Natural killer cell (primary cell): ENCODE measurements around the gene SLCO3A1. TPM values are rescaled to one million over a fixed set of nuclear protein-coding genes. Genes with fewer than 3 reads are reported as not detected.
"Not testable (repeated sequence)": the region's sequence is repeated elsewhere in the genome, so short reads cannot be mapped to it uniquely, and the experiment has no call there.

ENCODE experiments used
- ATAC-seq, 3 donors: fragments of 150-1000 bp in 2 of 3; fragments of 200-7000 bp in 1 of 3; cut with Tn5 transposase; 1 replicate in 1 of 3; 2 replicates in 2 of 3; pipeline ENCODE4 v1.10.0; 2021; ENCODE audit warnings: mild to moderate bottlenecking in 2 of 3, moderate library complexity in 2 of 3
- DNase-seq, 2 donors: peaks; one replicate each; pipeline versions ENCODE4 v3.0.0 to v3.0.0-alpha.2; 2013 to 2021; ENCODE audit warnings: mixed read lengths in 1 of 2
- H3K27ac ChIP-seq: one replicate; pipeline ENCODE4 v1.5.1; 2013; ENCODE audit warnings: mild to moderate bottlenecking, low read length
- H3K27me3 ChIP-seq: one replicate; pipeline ENCODE4 v1.6.1; 2013; ENCODE audit warnings: low read length; ENCODE audit not compliant: control insufficient read depth, insufficient read depth
- H3K36me3 ChIP-seq: one replicate; pipeline ENCODE4 v1.6.1; 2013; ENCODE audit warnings: low read length; ENCODE audit not compliant: control insufficient read depth, insufficient read depth
- H3K4me1 ChIP-seq: one replicate; pipeline ENCODE4 v1.6.1; 2013; ENCODE audit warnings: low read length; ENCODE audit not compliant: control insufficient read depth, insufficient read depth
- H3K4me3 ChIP-seq: one replicate; pipeline ENCODE4 v1.5.1; 2013; ENCODE audit warnings: low read length
- H3K9me3 ChIP-seq: one replicate; pipeline ENCODE4 v1.6.1; 2013; ENCODE audit warnings: low read length; ENCODE audit not compliant: control insufficient read depth, insufficient read depth
- H3K27ac Mint-ChIP-seq, 2 donors: one replicate each; pipeline ENCODE4 v1.8.0; 2022; ENCODE audit warnings: mild to moderate bottlenecking in 2 of 2, mixed read lengths in 2 of 2, moderate library complexity in 1 of 2
- H3K27me3 Mint-ChIP-seq, 2 donors: one replicate each; pipeline ENCODE4 v1.8.0; 2022; ENCODE audit warnings: low read depth in 2 of 2, mixed read lengths in 2 of 2
- H3K36me3 Mint-ChIP-seq: one replicate; pipeline ENCODE4 v1.8.0; 2022; ENCODE audit warnings: mixed read lengths
- H3K4me1 Mint-ChIP-seq, 2 donors: one replicate each; pipeline ENCODE4 v1.8.0; 2022; ENCODE audit warnings: mixed read lengths in 2 of 2
- H3K4me3 Mint-ChIP-seq: one replicate; pipeline ENCODE4 v1.8.0; 2022; ENCODE audit warnings: mild to moderate bottlenecking, moderate library complexity, mixed read lengths
- H3K9me3 Mint-ChIP-seq, 2 donors: one replicate each; pipeline ENCODE4 v1.8.0; 2022; ENCODE audit warnings: mixed read lengths in 2 of 2
- WGBS: methylation state at CpG from one replicate; pipeline ENCODE4 v1.1.7; 2013; ENCODE audit warnings: missing lambda C conversion rate; ENCODE audit not compliant: insufficient coverage; 5-methylcytosine and 5-hydroxymethylcytosine counted together
- intact Hi-C: fragments of 100-400 bp; cut with micrococcal nuclease; formaldehyde crosslinking; loops from one replicate; pipeline ENCODE4 v1.14.2; 2022
- total RNA-seq, 4 donors: library from RNA; stranded (reverse); fragments of 120-200 nt in 1 of 4; gene quantifications; one replicate each; pipeline versions ENCODE4 v1.2.3 to v1.2.4, GENCODE V29; 2013 to 2022
- TF ChIP-seq, protein P1 (sequence below): fragments of 200-600 bp; IDR thresholded peaks from one replicate; pipeline ENCODE4 v1.8.0; 2022; ENCODE audit warnings: antibody characterized with exemption

SLCO3A1 gene
- total RNA-seq, 3 donors from 2014 or later (not counting 1 experiment from before 2014, with no cell fraction given), result 48.5 to 73.5 (median 68.8) TPM

DNA sequence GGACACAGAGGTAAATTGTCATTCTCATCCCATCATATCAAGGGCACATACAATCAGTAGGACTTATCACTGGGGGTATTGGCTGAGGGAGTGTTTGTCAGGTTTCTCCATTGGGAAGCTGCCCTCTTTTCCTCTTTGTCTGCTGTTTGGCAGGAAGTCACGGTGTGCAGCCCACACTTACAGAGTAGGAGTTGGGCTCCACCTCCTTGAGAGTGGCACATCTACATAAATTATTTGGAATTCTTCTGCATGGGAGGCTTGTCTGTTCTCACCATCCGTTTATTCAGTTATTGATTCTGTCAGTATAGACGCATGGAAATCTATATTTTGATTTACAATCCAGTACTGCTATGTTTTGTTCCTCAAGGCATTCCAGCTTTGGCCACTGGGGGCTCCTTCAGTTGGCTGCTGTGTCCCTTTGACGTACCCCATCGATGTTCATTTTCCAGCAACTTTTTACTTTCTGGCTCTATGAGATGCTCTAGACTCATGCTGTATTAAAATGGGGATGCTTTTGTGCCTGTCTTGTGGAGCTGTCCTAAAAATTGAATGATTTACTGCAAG, 200.3 kb downstream of the SLCO3A1 start:
- no peaks in the 10 kb centered on the region for H3K9me3 Mint-ChIP-seq
- Histone ChIP-seq H3K4me1 (no peaks in the 10 kb centered on the region), H3K36me3 (no peaks in the 10 kb centered on the region), H3K9me3 (no peaks in the 10 kb centered on the region), H3K27me3 (no peaks in the 10 kb centered on the region), H3K4me3 (no peak overlapping the region), H3K27ac (no peak overlapping the region)
- H3K36me3 Mint-ChIP-seq, result no peaks in the 10 kb centered on the region
- intact Hi-C loops, result no loop called here
- peaks cover 57 to 64% of the 10 kb centered on the region in 2 donors for H3K4me1 Mint-ChIP-seq
- no peaks in the 10 kb centered on the region for H3K27me3 Mint-ChIP-seq
- 91% methylated on average over 5 of the region's 5 CpGs for WGBS
- TF ChIP-seq, protein P1, sequence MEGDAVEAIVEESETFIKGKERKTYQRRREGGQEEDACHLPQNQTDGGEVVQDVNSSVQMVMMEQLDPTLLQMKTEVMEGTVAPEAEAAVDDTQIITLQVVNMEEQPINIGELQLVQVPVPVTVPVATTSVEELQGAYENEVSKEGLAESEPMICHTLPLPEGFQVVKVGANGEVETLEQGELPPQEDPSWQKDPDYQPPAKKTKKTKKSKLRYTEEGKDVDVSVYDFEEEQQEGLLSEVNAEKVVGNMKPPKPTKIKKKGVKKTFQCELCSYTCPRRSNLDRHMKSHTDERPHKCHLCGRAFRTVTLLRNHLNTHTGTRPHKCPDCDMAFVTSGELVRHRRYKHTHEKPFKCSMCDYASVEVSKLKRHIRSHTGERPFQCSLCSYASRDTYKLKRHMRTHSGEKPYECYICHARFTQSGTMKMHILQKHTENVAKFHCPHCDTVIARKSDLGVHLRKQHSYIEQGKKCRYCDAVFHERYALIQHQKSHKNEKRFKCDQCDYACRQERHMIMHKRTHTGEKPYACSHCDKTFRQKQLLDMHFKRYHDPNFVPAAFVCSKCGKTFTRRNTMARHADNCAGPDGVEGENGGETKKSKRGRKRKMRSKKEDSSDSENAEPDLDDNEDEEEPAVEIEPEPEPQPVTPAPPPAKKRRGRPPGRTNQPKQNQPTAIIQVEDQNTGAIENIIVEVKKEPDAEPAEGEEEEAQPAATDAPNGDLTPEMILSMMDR, result no peak
- no peak overlapping the region for H3K4me3 Mint-ChIP-seq
- ATAC-seq (no peak), DNase-seq (no peak)
- H3K27ac Mint-ChIP-seq, result no peak overlapping the region

DNA sequence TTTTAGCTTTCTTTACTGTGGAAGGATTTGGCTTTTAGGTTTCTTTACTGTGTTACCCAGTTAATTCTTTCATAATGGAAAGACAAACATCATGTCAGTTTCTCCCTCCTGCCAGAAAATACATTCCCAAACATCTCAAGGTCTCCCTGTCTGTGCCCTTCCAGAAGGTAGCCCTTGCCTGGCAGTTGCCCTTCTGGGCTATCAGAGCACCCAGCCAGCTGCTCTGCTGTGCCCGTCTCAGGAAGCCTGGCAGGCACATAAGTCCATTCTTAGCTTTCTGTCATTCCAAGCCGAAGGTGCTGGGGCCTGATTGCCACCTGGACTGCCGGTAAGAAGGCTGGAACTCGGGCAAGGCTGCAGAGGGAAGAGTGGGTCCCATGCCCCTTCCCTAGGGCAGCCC, 203.4 kb downstream of the SLCO3A1 start:
- H3K9me3 ChIP-seq, result no peaks in the 10 kb centered on the region
- Mint-ChIP-seq H3K9me3 (no peaks in the 10 kb centered on the region), H3K4me1 (peaks cover 45 to 49% of the 10 kb centered on the region in 2 donors), H3K27ac (peak overlapping the region in 1 of 2 donors; percentile 47), H3K36me3 (no peaks in the 10 kb centered on the region), H3K27me3 (no peaks in the 10 kb centered on the region), H3K4me3 (no peak overlapping the region)
- no peaks in the 10 kb centered on the region for H3K36me3 ChIP-seq
- no peak overlapping the region for H3K4me3 ChIP-seq
- no peaks in the 10 kb centered on the region for H3K4me1 ChIP-seq
- 82% methylated on average over 4 of the region's 4 CpGs for WGBS
- intact Hi-C loops, result no loop called here
- DNase-seq (no peak), ATAC-seq (no peak)
- H3K27me3 ChIP-seq, result no peaks in the 10 kb centered on the region
- TF ChIP-seq, protein P1, result no peak
- no peak overlapping the region for H3K27ac ChIP-seq

GRCh38 chr15:92059036-92059970, 205.8 kb downstream of the SLCO3A1 start:
- H3K27me3 Mint-ChIP-seq, result no peaks in the 10 kb centered on the region
- H3K27ac Mint-ChIP-seq, result no peak overlapping the region
- DNase-seq (no peak), ATAC-seq (no peak)
- no peaks in the 10 kb centered on the region for H3K36me3 Mint-ChIP-seq
- H3K9me3 Mint-ChIP-seq, result no peaks in the 10 kb centered on the region
- H3K36me3 ChIP-seq, result no peaks in the 10 kb centered on the region
- WGBS, result 95% methylated on average over 15 of the region's 15 CpGs
- H3K4me1 Mint-ChIP-seq, result peaks cover 45 to 53% of the 10 kb centered on the region in 2 donors
- no peaks in the 10 kb centered on the region for H3K9me3 ChIP-seq
- no peak overlapping the region for H3K4me3 ChIP-seq
- no peak overlapping the region for H3K4me3 Mint-ChIP-seq
- no peak overlapping the region for H3K27ac ChIP-seq
- no peaks in the 10 kb centered on the region for H3K27me3 ChIP-seq
- no peaks in the 10 kb centered on the region for H3K4me1 ChIP-seq
- TF ChIP-seq, protein P1, result no peak
- intact Hi-C loops, result no loop called here

- DNase-seq, H3K9me3 ChIP-seq, ATAC-seq, H3K27me3 Mint-ChIP-seq, H3K9me3 Mint-ChIP-seq, H3K36me3 ChIP-seq, H3K27ac Mint-ChIP-seq, H3K4me3 ChIP-seq, H3K4me1 ChIP-seq, H3K27ac ChIP-seq, H3K4me3 Mint-ChIP-seq, H3K27me3 ChIP-seq, H3K36me3 Mint-ChIP-seq, intact Hi-C loops: not testable (repeated sequence)
- peaks cover 49 to 53% of the 10 kb centered on the region in 2 donors for H3K4me1 Mint-ChIP-seq
- WGBS, result 78% methylated on average over 3 of the region's 3 CpGs
Observed at GRCh38 chr15:92059971-92060311, 206.4 kb downstream of the SLCO3A1 start.
